Stimulated activated CD8-positive, alpha-beta memory T cell treated with anti-CD3 and anti-CD28 coated beads, Interleukin-7, amount 100 ng/mL, for 24 hours (primary cell): ENCODE results near the gene EEPD1.
"Not testable (repeated sequence)": the region's sequence is repeated elsewhere in the genome, so short reads cannot be mapped to it uniquely, and the experiment has no call there.

Source experiments
- DNase-seq: peaks from one replicate; pipeline ENCODE4 v3.0.0-alpha.2; 2020; ENCODE audit warnings: low read depth

Gene EEPD1

GRCh38 chr7:36215457-36215765 lies 62.4 kb downstream of the EEPD1 start:
- no peak for DNase-seq

DNA sequence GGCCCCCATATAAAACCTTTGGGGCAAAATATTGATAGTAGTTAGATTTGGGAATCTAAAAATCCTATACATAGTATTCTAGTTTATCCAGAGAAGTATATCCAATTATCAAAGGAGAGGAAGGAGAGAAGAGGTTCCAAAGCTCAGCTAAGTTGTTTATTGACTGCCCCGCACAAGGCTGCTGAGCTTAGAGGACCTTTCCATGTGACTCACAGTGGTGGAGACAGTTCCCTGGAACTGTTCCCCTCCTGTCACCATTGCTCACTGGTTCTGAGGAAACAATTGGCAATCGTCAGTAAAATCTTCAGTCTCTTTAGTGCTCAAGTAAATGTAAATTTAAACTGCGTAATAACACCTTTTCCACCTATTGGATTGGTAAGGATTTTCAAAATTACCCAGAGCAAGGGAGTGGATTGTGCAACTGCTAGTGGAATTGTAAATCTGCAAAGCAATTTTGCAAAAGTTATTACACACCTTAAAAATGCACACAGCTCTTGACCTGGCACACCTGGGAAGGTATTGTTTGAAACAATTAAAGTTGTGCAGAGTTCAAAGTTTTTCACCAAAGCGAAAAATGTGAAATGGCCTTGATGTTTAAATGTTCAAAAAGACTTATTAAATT lies 63.1 kb downstream of the EEPD1 start:
- no peak for DNase-seq

- no peak for DNase-seq
These were observed 64.3 kb downstream of the EEPD1 start for GRCh38 chr7:36217211-36217960.

DNA sequence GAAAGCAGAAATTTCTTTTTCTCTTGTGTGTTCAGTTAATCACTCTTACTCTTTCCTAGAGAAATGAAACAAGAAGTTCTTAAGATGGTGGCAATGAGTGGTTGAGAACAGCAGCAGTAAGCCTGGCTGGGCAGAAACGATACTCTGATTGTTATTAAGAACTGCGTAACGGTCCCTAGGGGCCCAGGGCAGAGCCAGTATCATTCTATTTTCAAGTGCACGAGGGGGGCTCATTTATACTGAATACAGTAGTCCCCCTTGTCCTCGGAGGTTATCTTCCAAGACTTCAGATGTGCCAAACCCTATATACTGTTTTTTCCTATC lies 64.9 kb downstream of the EEPD1 start:
- DNase-seq: no peak

DNA sequence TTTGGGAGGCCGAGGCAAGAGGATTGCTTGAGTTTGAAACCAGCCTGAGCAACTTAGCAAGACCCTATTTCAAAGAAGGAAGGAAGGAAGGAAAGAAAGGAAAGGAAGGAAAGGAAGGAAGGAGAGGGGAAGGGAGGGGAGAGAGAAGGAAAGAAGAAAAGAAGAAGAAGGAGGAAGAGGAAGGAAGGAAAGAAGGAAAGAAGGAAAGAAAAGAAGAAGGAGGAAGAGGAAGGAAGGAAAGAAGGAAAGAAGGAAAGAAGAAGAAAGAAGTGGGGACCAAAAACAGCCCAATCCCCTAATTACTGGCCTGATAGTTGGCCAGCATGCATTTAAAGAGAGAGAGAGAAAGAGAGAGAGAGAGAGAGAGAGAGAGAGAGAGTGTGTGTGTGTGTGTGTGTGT lies 66.4 kb downstream of the EEPD1 start:
- no peak for DNase-seq

DNA sequence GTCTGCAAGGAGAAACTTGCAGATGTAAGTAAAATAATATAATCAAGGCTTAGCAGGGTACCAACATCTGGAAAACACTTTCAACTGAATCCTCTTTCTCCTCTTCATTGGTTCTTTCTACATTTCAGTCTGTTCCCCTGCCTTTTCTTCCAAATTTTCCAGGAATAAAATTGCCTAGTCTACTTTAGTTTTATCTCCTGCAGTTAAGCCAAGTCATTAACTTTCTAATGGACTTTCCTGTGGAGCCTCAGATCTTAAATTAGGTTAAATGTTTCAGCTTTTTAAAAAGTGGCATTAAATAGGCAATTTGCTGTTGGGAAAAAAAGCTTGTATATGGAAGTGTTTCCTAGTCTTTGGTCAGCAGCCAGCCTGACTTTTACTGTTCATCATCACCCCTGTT lies 70.8 kb downstream of the EEPD1 start:
- no peak for DNase-seq

DNA sequence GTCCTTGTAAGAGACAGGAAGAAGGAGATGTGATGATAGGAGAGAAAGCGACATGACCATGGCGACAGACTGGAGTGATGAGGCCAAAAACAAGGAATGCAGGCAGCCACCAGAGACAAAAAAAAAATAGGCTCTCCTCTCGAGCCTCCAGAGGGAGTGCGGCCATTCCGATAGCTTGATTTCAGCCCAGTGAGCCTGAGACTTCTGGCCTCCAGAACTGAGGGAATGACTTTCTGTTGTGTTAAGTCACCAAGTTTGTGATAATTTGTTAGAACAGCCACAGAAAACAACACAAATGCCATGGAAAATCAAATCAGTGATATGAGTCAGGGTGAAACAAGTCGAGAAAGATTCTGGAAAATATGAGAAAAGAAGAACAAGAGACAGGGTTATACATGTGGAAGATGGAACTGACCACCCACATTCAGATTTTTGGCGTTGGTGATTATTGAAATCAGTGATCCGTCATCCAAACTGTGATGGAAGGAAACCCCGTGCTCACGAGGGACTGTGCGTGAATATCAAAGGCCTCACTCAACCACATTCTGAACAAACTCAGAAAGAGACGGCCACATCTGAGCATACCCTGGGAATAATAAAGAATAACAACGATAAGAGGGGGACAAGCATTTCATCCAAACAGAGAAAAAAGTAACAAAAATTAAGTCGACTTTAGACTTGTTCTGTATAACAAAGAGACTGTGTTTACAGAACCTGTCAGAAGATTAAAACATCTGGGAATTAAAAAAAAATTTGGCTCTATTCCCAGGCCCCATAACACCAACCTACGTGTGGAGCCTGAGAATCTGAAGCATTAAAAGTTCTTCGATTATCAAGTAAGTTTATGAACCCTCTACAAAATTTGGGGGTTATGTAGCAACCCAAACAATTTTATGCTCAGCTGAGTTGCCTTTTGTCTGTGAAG lies 72.1 kb downstream of the EEPD1 start:
- DNase-seq: no peak

DNA sequence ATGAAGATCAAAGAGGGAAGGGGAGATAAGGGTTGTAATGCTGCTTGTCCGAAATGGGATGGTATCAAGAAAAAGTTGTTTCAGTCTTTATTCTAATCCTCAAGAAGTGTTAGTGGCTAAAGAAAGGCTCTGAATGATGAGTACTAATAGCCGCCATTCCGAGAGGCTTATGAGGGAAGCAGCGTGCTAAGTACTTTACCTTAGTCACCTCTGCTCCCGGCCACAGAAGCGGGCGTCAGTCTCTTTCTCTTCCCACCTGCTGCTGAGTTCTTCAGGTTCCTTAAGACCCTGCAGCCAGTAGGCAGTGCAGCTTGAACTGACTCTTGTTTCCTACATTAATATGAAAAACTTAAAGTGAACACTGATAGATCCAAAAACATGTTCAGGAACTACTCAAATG lies 73.1 kb downstream of the EEPD1 start:
- DNase-seq: no peak

DNA sequence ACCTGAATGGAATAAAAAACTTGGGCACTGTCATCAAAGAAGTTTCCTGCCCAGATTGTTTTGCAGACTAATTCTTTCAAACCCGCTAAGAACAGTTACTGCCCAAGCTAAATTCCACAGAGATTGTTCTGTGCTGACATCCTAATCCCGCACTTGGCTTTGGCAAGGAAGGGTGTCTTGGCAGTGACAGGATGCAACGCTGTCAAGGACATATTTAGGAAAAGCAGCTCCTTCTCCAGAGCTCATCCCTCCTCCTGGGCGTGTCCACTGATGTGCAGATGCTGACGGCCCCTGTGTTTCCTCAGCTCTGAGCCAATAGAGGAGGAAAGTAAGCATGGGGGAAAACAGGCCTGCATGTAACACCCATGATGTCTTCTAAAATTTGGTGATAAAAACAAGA lies 74.2 kb downstream of the EEPD1 start:
- DNase-seq: no peak

DNA sequence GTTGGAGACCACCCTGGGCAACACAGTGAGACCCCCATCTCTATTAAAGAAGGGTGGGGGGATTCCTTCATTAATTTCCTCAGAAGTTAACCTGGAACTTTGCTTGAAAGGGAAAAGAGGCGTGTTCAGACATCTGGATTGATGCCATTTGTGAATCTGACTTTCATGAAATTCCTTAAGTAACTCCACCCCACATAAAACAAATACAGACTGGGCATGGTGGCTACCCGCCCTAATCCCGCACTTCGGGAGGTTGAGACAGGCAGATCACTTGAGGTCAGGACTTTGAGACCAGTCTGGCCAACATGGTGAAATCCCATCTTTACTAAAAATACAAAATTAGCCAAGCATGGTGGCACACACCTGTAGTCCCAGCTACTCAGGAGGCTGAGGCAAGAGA lies 75.0 kb downstream of the EEPD1 start:
- no peak for DNase-seq

- DNase-seq: no peak
These were observed 78.4 kb downstream of the EEPD1 start for GRCh38 chr7:36231406-36231805.

- no peak for DNase-seq
These were observed 79.5 kb downstream of the EEPD1 start for GRCh38 chr7:36232555-36232954.

- DNase-seq: no peak
These were observed 80.0 kb downstream of the EEPD1 start for GRCh38 chr7:36232971-36233550.

GRCh38 chr7:36236073-36236472 lies 83.0 kb downstream of the EEPD1 start:
- DNase-seq: no peak

- DNase-seq: no peak
These were observed 85.1 kb downstream of the EEPD1 start for GRCh38 chr7:36238138-36238537.

GRCh38 chr7:36243356-36243755 lies 90.3 kb downstream of the EEPD1 start:
- not testable (repeated sequence) for DNase-seq

- DNase-seq: not testable (repeated sequence)
These were observed 90.9 kb downstream of the EEPD1 start for GRCh38 chr7:36244001-36244400.

GRCh38 chr7:36244429-36244828 lies 91.4 kb downstream of the EEPD1 start:
- no peak for DNase-seq

DNA sequence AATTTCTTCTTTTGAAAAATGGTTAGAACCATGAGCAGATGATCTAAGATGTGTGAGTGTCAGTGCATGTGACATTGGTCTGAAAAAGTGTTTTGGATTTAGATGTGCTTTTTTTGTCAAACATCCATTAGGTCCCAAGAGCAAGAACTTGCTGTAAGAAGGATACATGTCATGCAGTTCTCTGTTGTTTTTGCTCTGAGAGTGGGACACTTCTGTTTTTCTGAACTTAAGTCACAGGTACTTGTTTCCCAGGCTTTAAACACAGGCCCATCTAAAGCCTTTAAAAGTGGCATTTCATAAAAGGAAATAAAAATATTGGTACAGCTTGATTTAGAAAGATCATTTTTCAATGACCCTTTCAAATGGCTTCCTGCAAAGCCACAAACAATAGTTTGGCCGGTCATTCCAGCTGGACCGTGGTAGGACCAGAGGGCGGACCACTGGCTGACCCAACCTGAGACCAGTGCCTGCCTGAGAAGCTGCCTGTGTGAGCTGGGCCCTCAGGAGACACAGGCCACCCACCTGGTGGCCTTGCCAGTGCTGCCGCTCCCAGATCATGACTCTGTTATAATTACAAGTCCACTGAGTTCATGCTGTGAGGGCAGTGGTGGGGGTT lies 92.7 kb downstream of the EEPD1 start:
- no peak for DNase-seq

DNA sequence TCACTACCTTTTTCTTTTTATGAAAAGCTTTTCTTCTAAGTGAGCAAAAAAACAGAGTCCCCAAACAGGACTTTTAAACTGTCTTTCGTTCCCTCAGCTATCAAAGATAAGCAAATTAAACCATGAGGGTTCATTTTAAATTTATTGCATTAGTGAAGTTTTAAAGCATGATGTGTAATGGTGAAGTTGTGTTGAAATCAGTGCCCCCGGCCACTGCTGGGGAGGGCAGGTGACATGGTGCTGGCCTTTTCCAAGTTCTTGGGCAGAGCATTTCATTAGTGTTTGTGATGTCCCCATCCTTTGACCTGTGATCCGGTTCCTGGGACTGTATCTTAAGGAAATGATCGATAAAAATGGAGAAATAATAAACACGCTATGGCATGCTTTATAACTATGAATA lies 96.0 kb downstream of the EEPD1 start:
- DNase-seq: no peak

GRCh38 chr7:36253699-36254098 lies 100.6 kb downstream of the EEPD1 start:
- no peak for DNase-seq

- not testable (repeated sequence) for DNase-seq
These were observed 105.6 kb downstream of the EEPD1 start for GRCh38 chr7:36258510-36259259.
